HepG2 (cell line): ENCODE data around the gene GNAZ. TPM values are rescaled to one million over a fixed set of nuclear protein-coding genes. Genes with fewer than 3 reads are reported as not detected.
A peak's percentile ranks its signal among the peaks of the same experiment; 100 is the strongest.

ENCODE experiments used
- ATAD3A ChIP-seq: sonication (generic); formaldehyde crosslinking; IDR thresholded peaks from 2 replicates; pipeline ENCODE4 v1.4.0; 2020; ENCODE audit warnings: missing genetic modification reagents
- BRCA1 ChIP-seq: sonication (generic); formaldehyde crosslinking; IDR thresholded peaks from 2 replicates; pipeline ENCODE4 v1.4.0; 2020; ENCODE audit warnings: missing genetic modification reagents
- DPF2 ChIP-seq: sonication (generic); formaldehyde crosslinking; IDR thresholded peaks from 2 replicates; pipeline ENCODE4 v1.4.0; 2020; ENCODE audit warnings: mild to moderate bottlenecking, low read depth, missing genetic modification reagents, borderline replicate concordance
- ERF ChIP-seq: IDR thresholded peaks from 2 replicates; pipeline ENCODE4 v1.6.1; 2018; ENCODE audit warnings: missing biosample characterization, missing genetic modification reagents
- HIVEP1 ChIP-seq: sonication (generic); formaldehyde crosslinking; IDR thresholded peaks from 2 replicates; pipeline ENCODE4 v1.4.0; 2020; ENCODE audit warnings: mild to moderate bottlenecking, missing genetic modification reagents
- HNRNPK ChIP-seq: fragments of 200-400 bp; formaldehyde crosslinking; IDR thresholded peaks from 2 replicates; pipeline ENCODE4 v1.6.1; 2018; ENCODE audit warnings: low read length, low read depth, moderate library complexity, mild to moderate bottlenecking; ENCODE audit not compliant: poor library complexity, severe bottlenecking
- ISX ChIP-seq: sonication (generic); formaldehyde crosslinking; conservative IDR thresholded peaks from 2 replicates; pipeline ENCODE4 v1.5.0; 2020; ENCODE audit warnings: missing genetic modification reagents
- KAT7 ChIP-seq: IDR thresholded peaks from 2 replicates; pipeline ENCODE4 v1.6.1; 2018; ENCODE audit warnings: borderline replicate concordance, missing compliant biosample characterization
- KLF16 ChIP-seq, 2 experiments: sonication (generic) in 1 of 2; formaldehyde crosslinking in 1 of 2; IDR thresholded peaks; 2 replicates each; pipeline versions ENCODE4 v1.6.1 to v1.8.0; 2016 to 2023; ENCODE audit warnings: missing genetic modification reagents in 2 of 2, missing compliant biosample characterization in 1 of 2
- MTF2 ChIP-seq: sonication (generic); formaldehyde crosslinking; IDR thresholded peaks from 2 replicates; pipeline ENCODE4 v1.5.0; 2020; ENCODE audit warnings: missing genetic modification reagents, borderline replicate concordance
- PHF8 ChIP-seq: sonication (generic); formaldehyde crosslinking; IDR thresholded peaks from 2 replicates; pipeline ENCODE4 v1.5.0; 2020; ENCODE audit warnings: missing genetic modification reagents
- SALL1 ChIP-seq: sonication (generic); formaldehyde crosslinking; IDR thresholded peaks from 2 replicates; pipeline ENCODE4 v1.8.0; 2022; ENCODE audit warnings: mild to moderate bottlenecking, missing genetic modification reagents
- SIX4 ChIP-seq: sonication (generic); formaldehyde crosslinking; IDR thresholded peaks from 2 replicates; pipeline ENCODE4 v1.4.0; 2020; ENCODE audit warnings: missing genetic modification reagents
- SOX5 ChIP-seq: IDR thresholded peaks from 2 replicates; pipeline ENCODE4 v1.6.1; 2016; ENCODE audit warnings: borderline replicate concordance
- TCF7 ChIP-seq: sonication (generic); IDR thresholded peaks from 2 replicates; pipeline ENCODE4 v1.6.1; 2016; ENCODE audit warnings: antibody characterized with exemption, low read depth
- ZBTB8A ChIP-seq: sonication (generic); formaldehyde crosslinking; IDR thresholded peaks from 2 replicates; pipeline ENCODE4 v1.4.0; 2020; ENCODE audit warnings: mild to moderate bottlenecking, low read depth, missing genetic modification reagents, borderline replicate concordance
- ZNF121 ChIP-seq: sonication (generic); formaldehyde crosslinking; IDR thresholded peaks from 2 replicates; pipeline ENCODE4 v1.5.0; 2020; ENCODE audit warnings: mild to moderate bottlenecking, missing genetic modification reagents
- ZNF3 ChIP-seq: IDR thresholded peaks from 2 replicates; pipeline ENCODE4 v1.7.0; 2017; ENCODE audit warnings: inconsistent platforms
- ZNF34 ChIP-seq: sonication (generic); formaldehyde crosslinking; IDR thresholded peaks from 2 replicates; pipeline ENCODE4 v1.4.0; 2020; ENCODE audit warnings: mild to moderate bottlenecking, missing genetic modification reagents, borderline replicate concordance
- ZNF547 ChIP-seq: sonication (generic); formaldehyde crosslinking; IDR thresholded peaks from 2 replicates; pipeline ENCODE4 v1.5.1; 2020; ENCODE audit warnings: mild to moderate bottlenecking, missing genetic modification reagents
- ZNF569 ChIP-seq: sonication (generic); formaldehyde crosslinking; IDR thresholded peaks from 2 replicates; pipeline ENCODE4 v1.5.0; 2020; ENCODE audit warnings: mild to moderate bottlenecking, missing genetic modification reagents, moderate library complexity, borderline replicate concordance
- ZSCAN29 ChIP-seq: sonication (generic); formaldehyde crosslinking; conservative IDR thresholded peaks from 2 replicates; pipeline ENCODE4 v1.4.0; 2020; ENCODE audit warnings: mild to moderate bottlenecking, missing genetic modification reagents
- ZSCAN9 ChIP-seq: IDR thresholded peaks from 2 replicates; pipeline ENCODE4 v1.6.1; 2016; ENCODE audit warnings: borderline replicate concordance
- polyA plus RNA-seq, 8 experiments: library from polyadenylated mRNA; depleted of rRNA in 3 of 8; stranded (reverse) in 7 of 8; unstranded in 1 of 8; fragments of >200 nt; fragmentation: Illumina TruSeq in 4 of 8; extraction: Trizol in 4 of 8; gene quantifications; 2 replicates each; pipeline versions ENCODE4 v1.2.1 to v1.2.3, GENCODE V29; 2011 to 2016; ENCODE audit warnings: low read depth in 4 of 8, missing spikeins in 1 of 8, mixed read lengths in 1 of 8; ENCODE audit not compliant: insufficient read depth in 1 of 8
- total RNA-seq, 5 experiments: library from RNA; depleted of rRNA; stranded (reverse); fragments of >200 nt; fragmentation: Illumina TruSeq; extraction: Trizol; gene quantifications; 2 replicates each; pipeline ENCODE4 v1.2.3, GENCODE V29; 2016; ENCODE audit warnings: low read depth in 1 of 5
- TF ChIP-seq, protein P1 (sequence below): sonication (generic); formaldehyde crosslinking; IDR thresholded peaks from 2 replicates; pipeline ENCODE4 v1.4.0; 2020; ENCODE audit warnings: missing genetic modification reagents, low read depth, mild to moderate bottlenecking, borderline replicate concordance
- TF ChIP-seq, protein P2 (sequence below): IDR thresholded peaks from 2 replicates; pipeline ENCODE4 v1.6.1; 2016; ENCODE audit warnings: low read depth, control low read depth
- TF ChIP-seq, protein P3 (sequence below): sonication (generic); formaldehyde crosslinking; IDR thresholded peaks from 2 replicates; pipeline ENCODE4 v1.4.0; 2020; ENCODE audit warnings: mild to moderate bottlenecking, low read depth, missing genetic modification reagents
- TF ChIP-seq, protein P4 (sequence below): sonication (generic); formaldehyde crosslinking; IDR thresholded peaks from 2 replicates; pipeline ENCODE4 v1.8.0; 2022; ENCODE audit warnings: missing genetic modification reagents, mild to moderate bottlenecking, borderline replicate concordance

GNAZ gene
- total and polyA plus RNA-seq, 2 of the 13 experiments (the other 11 are each of a cell fraction or from before 2014, with no cell fraction given), result 11.4 to 22.3 TPM

DNA sequence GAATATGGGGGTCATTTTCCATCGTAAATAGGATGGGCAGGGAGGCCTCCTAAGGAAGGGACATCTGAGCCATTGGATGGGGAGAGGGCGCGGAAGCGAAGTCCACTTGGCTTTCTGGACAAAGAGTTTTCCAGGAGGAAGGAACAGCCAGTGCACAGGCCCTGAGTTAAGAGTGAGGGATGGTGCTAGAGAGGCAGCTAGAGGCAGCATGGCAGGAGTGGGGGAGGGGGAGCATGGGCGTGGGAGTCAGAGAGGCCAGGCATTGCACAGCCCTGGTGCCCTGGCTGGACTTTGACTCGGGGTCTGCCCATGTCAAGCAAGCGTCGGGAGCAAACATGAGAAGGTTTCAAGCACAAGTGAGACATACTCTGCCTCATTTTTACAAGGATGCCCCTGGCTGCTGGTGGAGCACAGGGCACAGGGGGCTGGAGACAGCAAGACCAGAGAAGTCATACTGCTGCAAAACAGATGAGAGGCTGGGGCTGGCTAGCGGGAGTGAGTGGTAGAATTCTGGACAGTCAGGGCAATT lies 9.0 kb downstream of the GNAZ start (continued):
- TF ChIP-seq, protein P1, sequence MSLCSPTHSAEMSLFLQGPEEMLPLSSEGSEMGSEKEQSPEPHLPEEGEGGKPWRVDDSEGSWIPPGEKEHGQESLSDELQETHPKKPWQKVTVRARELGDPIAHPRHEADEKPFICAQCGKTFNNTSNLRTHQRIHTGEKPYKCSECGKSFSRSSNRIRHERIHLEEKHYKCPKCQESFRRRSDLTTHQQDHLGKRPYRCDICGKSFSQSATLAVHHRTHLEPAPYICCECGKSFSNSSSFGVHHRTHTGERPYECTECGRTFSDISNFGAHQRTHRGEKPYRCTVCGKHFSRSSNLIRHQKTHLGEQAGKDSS (CRISPR knock-in tag), result peak; percentile 66; the same call in 1 of the 2 replicates
- peak; percentile 33; the same call in 1 of the 2 replicates for TF ChIP-seq ZNF121 (CRISPR knock-in tag)
- TF ChIP-seq, protein P2, sequence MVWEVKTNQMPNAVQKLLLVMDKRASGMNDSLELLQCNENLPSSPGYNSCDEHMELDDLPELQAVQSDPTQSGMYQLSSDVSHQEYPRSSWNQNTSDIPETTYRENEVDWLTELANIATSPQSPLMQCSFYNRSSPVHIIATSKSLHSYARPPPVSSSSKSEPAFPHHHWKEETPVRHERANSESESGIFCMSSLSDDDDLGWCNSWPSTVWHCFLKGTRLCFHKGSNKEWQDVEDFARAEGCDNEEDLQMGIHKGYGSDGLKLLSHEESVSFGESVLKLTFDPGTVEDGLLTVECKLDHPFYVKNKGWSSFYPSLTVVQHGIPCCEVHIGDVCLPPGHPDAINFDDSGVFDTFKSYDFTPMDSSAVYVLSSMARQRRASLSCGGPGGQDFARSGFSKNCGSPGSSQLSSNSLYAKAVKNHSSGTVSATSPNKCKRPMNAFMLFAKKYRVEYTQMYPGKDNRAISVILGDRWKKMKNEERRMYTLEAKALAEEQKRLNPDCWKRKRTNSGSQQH (CRISPR knock-in tag), result peak; percentile 67; the same call in 1 of the 2 replicates
- TF ChIP-seq SIX4 (CRISPR knock-in tag), result no peak
- TF ChIP-seq BRCA1 (CRISPR knock-in tag), result no peak
- no peak for TF ChIP-seq ZBTB8A
- peak; percentile 46; the same call in 1 of the 2 replicates for TF ChIP-seq KAT7 (CRISPR knock-in tag)
- peak; percentile 71; the same call in 1 of the 2 replicates for TF ChIP-seq ERF
- no peak for TF ChIP-seq ATAD3A
- TF ChIP-seq ZSCAN29 (CRISPR knock-in tag), result no peak; the same call in 1 of the 2 replicates
- TF ChIP-seq ZSCAN9 (CRISPR knock-in tag), result peak; percentile 41; the same call in 1 of the 2 replicates
- no peak for TF ChIP-seq ZNF569
- no peak for TF ChIP-seq ZNF3
- TF ChIP-seq PHF8, result peak; percentile 6; the same call in 1 of the 2 replicates
- TF ChIP-seq MTF2 (CRISPR knock-in tag), result no peak
- TF ChIP-seq KLF16 (CRISPR knock-in tag; IDR thresholded peaks at IDR 0.05), result peak in 1 of 2 experiments; percentile 58; a peak in 1 of 4 replicates
- peak; percentile 45; the same call in 1 of the 2 replicates for TF ChIP-seq DPF2 (CRISPR knock-in tag)
- TF ChIP-seq, protein P3, sequence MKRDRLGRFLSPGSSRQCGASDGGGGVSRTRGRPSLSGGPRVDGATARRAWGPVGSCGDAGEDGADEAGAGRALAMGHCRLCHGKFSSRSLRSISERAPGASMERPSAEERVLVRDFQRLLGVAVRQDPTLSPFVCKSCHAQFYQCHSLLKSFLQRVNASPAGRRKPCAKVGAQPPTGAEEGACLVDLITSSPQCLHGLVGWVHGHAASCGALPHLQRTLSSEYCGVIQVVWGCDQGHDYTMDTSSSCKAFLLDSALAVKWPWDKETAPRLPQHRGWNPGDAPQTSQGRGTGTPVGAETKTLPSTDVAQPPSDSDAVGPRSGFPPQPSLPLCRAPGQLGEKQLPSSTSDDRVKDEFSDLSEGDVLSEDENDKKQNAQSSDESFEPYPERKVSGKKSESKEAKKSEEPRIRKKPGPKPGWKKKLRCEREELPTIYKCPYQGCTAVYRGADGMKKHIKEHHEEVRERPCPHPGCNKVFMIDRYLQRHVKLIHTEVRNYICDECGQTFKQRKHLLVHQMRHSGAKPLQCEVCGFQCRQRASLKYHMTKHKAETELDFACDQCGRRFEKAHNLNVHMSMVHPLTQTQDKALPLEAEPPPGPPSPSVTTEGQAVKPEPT, result 0 out of 2 replicates have a peak, but pooled peaks have one; percentile 46
- TF ChIP-seq ISX (CRISPR knock-in tag), result no peak
- TF ChIP-seq, protein P4, sequence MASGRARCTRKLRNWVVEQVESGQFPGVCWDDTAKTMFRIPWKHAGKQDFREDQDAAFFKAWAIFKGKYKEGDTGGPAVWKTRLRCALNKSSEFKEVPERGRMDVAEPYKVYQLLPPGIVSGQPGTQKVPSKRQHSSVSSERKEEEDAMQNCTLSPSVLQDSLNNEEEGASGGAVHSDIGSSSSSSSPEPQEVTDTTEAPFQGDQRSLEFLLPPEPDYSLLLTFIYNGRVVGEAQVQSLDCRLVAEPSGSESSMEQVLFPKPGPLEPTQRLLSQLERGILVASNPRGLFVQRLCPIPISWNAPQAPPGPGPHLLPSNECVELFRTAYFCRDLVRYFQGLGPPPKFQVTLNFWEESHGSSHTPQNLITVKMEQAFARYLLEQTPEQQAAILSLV (CRISPR knock-in tag), result 0 out of 2 replicates have a peak, but pooled peaks have one; percentile 57
- peak; percentile 74 for TF ChIP-seq HIVEP1 (CRISPR knock-in tag)
- peak; percentile 85 for TF ChIP-seq SALL1 (CRISPR knock-in tag)
- no peak for TF ChIP-seq HNRNPK
- peak; percentile 69; the same call in 1 of the 2 replicates for TF ChIP-seq SOX5 (CRISPR knock-in tag)
- no peak for TF ChIP-seq TCF7
- no peak for TF ChIP-seq ZNF34 (CRISPR knock-in tag)
- no peak; the same call in 1 of the 2 replicates for TF ChIP-seq ZNF547
